HS-5 (cell line): ENCODE data around the gene CBL.

Experiments used
- DNase-seq: peaks from one replicate; pipeline ENCODE4 v3.0.0-alpha.2; 2012; ENCODE audit warnings: low read depth

Gene CBL

DNA sequence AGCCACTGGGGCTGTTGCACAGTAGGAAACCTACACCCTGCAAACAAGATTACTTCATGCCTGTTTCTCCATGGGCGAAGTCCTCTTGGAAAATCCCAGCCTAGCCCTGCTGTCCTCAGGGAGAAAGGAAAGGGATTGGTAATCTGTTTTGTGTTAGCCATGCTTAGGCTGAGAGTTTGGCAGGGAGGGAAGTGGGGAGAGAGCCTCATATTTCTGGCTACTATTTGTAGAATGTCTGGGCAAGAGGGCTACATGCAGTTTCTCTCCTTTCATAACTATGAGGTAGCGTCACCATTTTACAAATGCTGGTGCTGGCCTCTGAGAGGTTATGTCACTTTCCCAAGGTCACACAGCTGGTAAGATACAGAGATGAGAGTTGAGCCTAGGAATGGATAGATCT is 141.1 kb downstream of the CBL start:
- DNase-seq = no peak

DNA sequence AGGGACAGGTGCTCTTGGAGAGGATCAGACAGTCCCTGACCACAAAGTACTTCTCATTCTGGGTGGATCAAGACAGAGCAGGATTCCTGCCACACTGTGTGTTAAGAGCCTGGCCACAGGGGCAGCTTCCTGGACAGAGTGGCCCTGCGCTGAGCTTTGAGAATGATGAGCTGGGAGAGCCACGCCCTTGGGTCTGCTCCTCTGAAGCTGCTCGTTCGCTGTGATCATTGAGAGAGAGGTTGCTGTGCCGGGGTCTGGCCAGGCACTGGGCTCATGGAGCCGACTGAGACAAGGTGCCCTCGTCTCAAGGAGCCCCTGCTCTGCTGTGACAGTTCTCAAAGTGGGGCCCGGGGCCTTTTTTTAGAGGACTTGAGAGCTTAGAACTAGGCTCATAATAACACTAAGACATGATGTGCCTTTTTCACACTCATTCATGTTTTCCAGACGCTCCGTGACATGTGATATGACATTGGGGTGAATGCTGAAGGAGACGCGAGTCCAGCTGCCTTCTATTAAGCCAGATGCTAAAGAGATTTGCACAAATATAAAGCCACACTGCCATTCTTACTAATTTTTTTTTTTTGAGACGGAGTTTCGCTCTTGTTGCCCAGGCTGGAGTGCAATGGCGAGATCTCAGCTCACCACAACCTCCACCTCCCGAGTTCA is 141.9 kb downstream of the CBL start:
- DNase-seq = no peak

DNA sequence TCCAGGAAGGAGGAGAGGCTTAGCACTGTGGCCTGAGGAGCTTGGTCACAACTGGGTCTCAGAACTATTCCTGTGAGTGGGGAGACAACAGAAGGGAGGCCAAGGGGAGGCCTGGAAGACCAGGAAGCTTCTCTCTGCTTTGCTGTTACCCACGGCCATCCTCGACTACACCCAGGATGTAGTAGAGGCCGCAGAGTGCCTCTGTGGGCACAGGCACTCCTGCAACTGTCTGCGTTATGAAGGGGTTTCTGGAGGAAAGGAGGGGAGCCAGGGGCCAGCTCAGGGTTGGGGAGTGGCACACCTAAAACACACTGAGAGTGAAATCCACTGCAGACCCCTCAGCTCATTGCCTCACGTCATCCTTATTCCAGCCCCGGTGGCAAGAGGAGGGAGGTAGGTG is 144.2 kb downstream of the CBL start:
- DNase-seq = no peak

DNA sequence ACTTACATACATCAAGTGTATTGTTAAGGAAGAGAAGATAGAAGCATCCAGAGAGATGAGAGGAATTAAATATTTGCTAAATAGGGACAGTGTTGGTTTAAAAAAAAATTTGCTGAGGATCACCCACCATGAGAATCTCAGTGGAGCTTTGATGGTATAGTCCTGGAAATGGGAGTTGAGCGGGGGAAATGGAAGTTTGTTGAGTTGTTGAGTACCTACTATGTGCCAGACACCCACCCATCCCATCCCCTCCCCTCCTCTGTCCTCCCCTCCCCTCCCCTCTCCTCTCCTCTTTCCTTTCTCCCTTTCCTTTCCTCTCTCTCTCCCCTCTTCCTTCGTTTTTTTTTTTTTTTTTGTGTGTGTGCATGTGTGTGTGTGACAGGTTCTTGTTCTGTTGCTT is 145.1 kb downstream of the CBL start:
- no peak for DNase-seq

DNA sequence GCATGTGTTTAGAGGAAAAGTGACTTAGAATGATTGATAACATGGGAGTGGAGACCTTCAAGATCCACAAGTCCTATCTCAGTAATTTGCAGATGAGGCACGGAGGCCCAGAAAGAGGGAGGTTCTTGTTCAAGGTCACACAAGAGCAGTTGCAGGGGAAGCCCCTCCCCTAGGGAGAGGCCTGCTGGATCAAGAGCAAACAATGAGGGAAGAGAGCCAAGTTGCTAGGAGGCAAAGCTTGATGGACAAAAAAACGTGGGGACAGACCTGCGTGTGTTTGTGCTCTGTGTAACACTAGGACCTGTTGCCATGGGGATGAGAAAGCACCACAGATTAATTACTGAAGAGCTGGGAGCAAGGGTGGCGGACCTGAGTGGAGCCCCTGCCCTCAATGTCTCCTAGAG is 146.7 kb downstream of the CBL start:
- no peak for DNase-seq

DNA sequence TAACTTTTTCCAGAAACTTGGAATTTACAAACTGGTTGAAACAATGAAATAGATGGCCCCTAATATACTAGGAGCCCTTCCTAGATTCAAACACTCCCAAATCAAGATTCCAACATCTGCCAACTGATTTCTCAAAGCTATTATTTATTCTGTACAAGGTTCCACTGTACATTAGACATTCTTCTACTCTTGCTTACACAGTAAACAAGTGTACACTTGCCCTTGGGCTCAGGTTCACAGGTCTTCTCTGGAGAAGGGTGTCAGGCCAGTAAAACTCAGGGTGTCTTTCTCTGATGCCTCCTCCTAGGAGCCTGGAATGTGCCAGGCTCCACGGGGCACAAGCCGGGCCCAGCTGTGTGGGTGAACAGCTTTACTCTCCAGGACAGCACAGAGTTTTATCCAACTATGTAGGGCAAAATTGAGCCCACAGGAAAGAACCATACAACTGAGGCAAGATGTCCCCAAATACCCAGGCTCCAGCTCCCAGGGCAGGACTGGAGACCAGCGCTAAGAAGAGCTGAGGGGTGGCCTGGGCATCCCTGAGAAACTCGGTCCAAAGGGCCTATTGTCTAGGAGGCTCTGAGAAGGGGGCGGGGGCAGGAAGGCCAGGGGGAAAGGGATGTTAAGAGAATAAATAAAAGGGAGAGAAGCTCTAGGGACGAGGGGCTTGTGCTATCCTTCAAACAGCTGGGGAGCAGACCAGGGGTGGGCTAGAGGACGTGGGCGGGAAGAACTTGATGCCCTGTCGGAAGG is 149.1 kb downstream of the CBL start:
- DNase-seq = no peak

DNA sequence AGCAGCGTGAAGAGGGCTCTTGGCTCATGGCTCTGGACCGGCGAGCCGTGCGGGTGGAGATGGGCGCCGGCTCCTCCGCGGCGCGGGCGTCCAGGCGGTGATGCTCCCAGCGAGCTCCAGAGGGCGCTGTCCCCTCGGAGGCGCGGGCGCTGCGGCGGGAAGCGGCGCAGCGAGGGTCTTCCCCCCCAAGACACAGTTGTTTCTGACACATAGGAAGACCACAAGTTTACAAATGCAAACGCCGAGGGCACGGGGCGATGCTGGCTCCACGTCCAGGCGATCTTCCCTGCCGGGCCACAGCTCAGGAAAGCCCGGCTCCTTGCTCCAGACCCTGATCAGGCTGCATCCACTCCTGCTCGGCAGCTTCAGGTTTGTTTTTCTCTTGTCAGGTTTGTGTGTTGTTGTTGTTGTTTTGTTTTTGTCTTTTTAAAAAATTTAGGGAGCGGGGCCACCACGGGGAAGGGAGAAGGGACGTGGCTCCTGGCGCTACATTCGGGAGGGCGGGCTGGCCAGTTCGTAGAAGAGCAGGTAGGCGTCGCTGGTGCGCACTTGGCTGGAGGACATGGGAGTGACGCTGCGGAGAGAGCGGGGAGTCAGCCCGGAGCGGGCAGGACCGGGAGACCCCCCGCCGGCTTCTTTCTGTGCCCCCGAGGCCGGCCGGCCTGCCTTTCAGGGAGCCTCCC is 150.4 kb downstream of the CBL start:
- DNase-seq = no peak

DNA sequence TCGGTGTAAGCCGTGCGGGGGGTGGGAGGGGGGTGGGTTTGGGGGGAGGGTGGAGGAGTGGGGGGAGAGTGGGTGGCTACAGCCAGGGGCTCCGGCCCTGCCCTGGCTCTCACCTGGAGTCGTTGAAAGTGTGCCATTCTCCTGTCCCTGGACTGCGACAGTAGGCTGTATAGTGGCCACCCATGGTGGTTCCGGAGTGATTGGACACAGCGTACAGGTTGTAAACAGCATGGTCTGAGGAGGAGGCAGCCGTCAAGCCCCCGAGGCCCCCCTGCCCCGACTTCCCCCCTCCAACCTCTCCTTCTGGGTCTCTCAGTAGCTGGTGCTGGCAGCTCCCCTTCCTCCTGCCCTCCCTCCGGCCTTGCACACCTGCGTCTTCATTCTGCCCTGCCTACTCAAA is 150.9 kb downstream of the CBL start:
- no peak for DNase-seq
